Heart right ventricle (tissue), 16 donors: ENCODE measurements around the gene TECTA. TPM values are rescaled to one million over a fixed set of nuclear protein-coding genes. Genes with fewer than 3 reads are reported as not detected.

Source experiments
- ATAC-seq, 8 donors: fragments of 200-7000 bp; cut with Tn5 transposase; one replicate each; pipeline ENCODE4 v1.9.1; 2020; ENCODE audit warnings: mild to moderate bottlenecking in 8 of 8, moderate library complexity in 8 of 8, moderate number of reproducible peaks in 1 of 8
- DNase-seq, 2 donors: peaks; one replicate each; pipeline ENCODE4 v3.0.0-alpha.2; 2020
- H3K27ac ChIP-seq, 10 donors: fragments of 200-600 bp; sonication (generic) in 2 of 10; one replicate each; pipeline versions ENCODE4 v1.5.0 to v1.8.0; 2020 to 2022; ENCODE audit warnings: mild to moderate bottlenecking in 3 of 10
- H3K27me3 ChIP-seq, 7 donors: fragments of 200-600 bp; one replicate each; pipeline ENCODE4 v1.8.0; 2021 to 2022; ENCODE audit warnings: mild to moderate bottlenecking in 2 of 7
- H3K36me3 ChIP-seq, 9 donors: fragments of 200-600 bp; sonication (generic) in 1 of 9; one replicate each; pipeline versions ENCODE4 v1.5.0 to v1.8.0; 2020 to 2022; ENCODE audit warnings: mild to moderate bottlenecking in 2 of 9
- H3K4me1 ChIP-seq, 9 donors: fragments of 200-600 bp; sonication (generic) in 1 of 9; one replicate each; pipeline versions ENCODE4 v1.5.0 to v1.8.0; 2020 to 2022; ENCODE audit warnings: mild to moderate bottlenecking in 4 of 9
- H3K4me3 ChIP-seq, 10 donors: fragments of 200-600 bp; sonication (generic) in 2 of 10; one replicate each; pipeline versions ENCODE4 v1.5.0 to v1.8.0; 2020 to 2022; ENCODE audit warnings: mild to moderate bottlenecking in 7 of 10, moderate library complexity in 2 of 10
- H3K9me3 ChIP-seq, 11 donors: fragments of 200-600 bp in 10 of 11; sonication (generic) in 2 of 11; one replicate each; pipeline versions ENCODE4 v1.5.0 to v1.8.0; 2013 to 2022; ENCODE audit warnings: mild to moderate bottlenecking in 2 of 11, control low read depth in 1 of 11, moderate library complexity in 1 of 11
- WGBS, 2 donors: extraction: QIAGEN DNeasy Blood & Tissue Kit; methylation state at CpG; one replicate each; pipeline ENCODE4 v1.1.7; 2013; ENCODE audit warnings: inconsistent platforms in 1 of 2; 5-methylcytosine and 5-hydroxymethylcytosine counted together
- intact Hi-C, 10 donors: fragments of 100-400 bp; cut with DNase I; formaldehyde crosslinking; loops; one replicate each; pipeline versions ENCODE4 v1.11.1 to v1.14.2; 2022
- polyA plus RNA-seq, 2 donors: library from polyadenylated mRNA; stranded (reverse); fragments of 200-250 nt; gene quantifications; one replicate each; pipeline ENCODE4 v1.2.3, GENCODE V29; 2013
- total RNA-seq, 10 donors: library from RNA; stranded (reverse); fragmentation: NEBNext Ultra II Directional in 3 of 10; extraction: Animal tissue kit (Norgen Biotek cat#: 25700) in 3 of 10; gene quantifications; one replicate each; pipeline versions ENCODE4 v1.2.1 to v1.2.4, GENCODE V29; 2021 to 2023
- TF ChIP-seq, protein P1 (sequence below), 9 donors: fragments of 200-600 bp; sonication (generic) in 2 of 9; IDR thresholded peaks; one replicate each; pipeline versions ENCODE4 v1.5.0 to v1.8.0; 2021 to 2022; ENCODE audit warnings: antibody characterized with exemption in 9 of 9, mild to moderate bottlenecking in 5 of 9, moderate library complexity in 1 of 9
- donor health status: Arrhythmogenic right ventricular cardiomyopathy.
- donor health status: ischemic (EF 13 %, LVEDD 7.1; RV severe dilation, severe dysfunction).
- donor health status: healthy with polysubstance abuse.
- donor health status: DM: no; HTN: yes; CAD: no.
- donor health status: DM: no; HTN: no; CAD: no.
- donor health status: ischemic (EF 25% LVEDD 6.9; RV normal size, moderate dysfunction).
- donor health status: ischemic (EF 25% LVEDD 5.7; RV mildly dilated, moderate dysfunction).
- donor health status: healthy.
- donor health status: DM: yes; HTN: yes; CAD: no.
- donor health status: Ischemic cardiomyopathy.
- donor health status: ischemic (EF 35%, LVEDD 5.7; RV mildly dilated, moderate dysfunction).
- donor health status: nonischemic (EF 11% LVEDD 7.7; RV severe dilation, severe dysfunction).
- donor health status: DM: yes; HTN: yes; CAD: no.
- donor health status: PGD.
- donor health status: ischemic (EF 29% LVEDD 5.4; RV normal size, mild dysfunction).
- donor health status: nonischemic (EF 23%, LVEDD 6.1; RV moderate dilation, normal function).

TECTA gene
- total and polyA plus RNA-seq, 12 donors = 0.38 to 1.9 (median 1.1) TPM

DNA sequence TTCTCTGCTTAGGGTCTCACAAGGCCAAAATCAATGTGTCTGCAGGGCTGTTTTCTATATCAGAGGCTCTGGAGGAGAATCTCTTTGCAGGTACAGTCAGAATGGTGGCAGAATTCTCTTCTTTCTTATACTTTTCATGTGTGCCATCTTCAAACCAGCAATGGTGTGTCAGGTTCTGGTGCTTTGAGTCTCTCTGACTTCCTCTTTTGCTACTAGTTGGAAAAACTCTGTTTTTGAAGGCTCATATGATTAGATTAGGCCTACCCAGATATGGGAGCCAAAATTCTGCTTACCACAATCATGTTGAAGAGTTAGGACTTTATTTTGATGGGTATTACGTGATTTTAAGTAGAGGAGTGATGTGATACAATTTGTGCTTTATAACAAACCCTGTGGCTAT is 18.8 kb upstream of the TECTA start:
- DNase-seq (no peak), ATAC-seq (no peak)
- H3K27ac ChIP-seq = no peak overlapping the region
- TF ChIP-seq, protein P1, sequence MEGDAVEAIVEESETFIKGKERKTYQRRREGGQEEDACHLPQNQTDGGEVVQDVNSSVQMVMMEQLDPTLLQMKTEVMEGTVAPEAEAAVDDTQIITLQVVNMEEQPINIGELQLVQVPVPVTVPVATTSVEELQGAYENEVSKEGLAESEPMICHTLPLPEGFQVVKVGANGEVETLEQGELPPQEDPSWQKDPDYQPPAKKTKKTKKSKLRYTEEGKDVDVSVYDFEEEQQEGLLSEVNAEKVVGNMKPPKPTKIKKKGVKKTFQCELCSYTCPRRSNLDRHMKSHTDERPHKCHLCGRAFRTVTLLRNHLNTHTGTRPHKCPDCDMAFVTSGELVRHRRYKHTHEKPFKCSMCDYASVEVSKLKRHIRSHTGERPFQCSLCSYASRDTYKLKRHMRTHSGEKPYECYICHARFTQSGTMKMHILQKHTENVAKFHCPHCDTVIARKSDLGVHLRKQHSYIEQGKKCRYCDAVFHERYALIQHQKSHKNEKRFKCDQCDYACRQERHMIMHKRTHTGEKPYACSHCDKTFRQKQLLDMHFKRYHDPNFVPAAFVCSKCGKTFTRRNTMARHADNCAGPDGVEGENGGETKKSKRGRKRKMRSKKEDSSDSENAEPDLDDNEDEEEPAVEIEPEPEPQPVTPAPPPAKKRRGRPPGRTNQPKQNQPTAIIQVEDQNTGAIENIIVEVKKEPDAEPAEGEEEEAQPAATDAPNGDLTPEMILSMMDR (IDR thresholded peaks at IDR 0.05) = no peak
- H3K27me3 ChIP-seq = no peaks in the 10 kb centered on the region
- intact Hi-C loops = no loop called here
- H3K4me3 ChIP-seq = no peak overlapping the region
- H3K36me3 ChIP-seq = peaks cover 0 to 57% (median 0%) of the 10 kb centered on the region in 9 donors
- peaks cover 0 to 13% (median 0%) of the 10 kb centered on the region in 9 donors for H3K4me1 ChIP-seq
- no peaks in the 10 kb centered on the region for H3K9me3 ChIP-seq
- 94 to 97% methylated on average over 1 of the region's 1 CpG for WGBS, 2 donors

DNA sequence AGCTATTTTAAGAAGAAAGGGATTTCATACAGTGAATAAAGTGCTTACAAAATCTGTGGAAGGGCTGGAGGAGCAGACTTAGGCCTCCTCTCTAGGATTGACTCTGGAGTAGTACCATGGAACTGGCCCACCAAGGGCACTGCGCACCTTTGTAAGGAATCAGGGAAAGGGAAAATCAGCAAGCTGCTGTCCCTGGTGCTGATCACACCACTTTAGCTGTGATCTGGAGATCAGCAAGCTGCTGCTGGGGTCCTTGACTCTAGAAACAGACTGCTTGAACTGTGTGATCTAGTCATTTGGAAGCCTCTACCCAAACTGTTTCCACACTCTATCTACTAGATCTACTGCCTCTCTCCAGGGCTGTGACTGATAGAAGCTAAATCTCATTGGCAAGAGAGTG is 18.4 kb upstream of the TECTA start:
- Histone ChIP-seq H3K4me3 (no peak overlapping the region), H3K27ac (no peak overlapping the region), H3K9me3 (no peaks in the 10 kb centered on the region), H3K36me3 (peaks cover 0 to 61% (median 2%) of the 10 kb centered on the region in 9 donors), H3K4me1 (peaks cover 0 to 13% (median 0%) of the 10 kb centered on the region in 9 donors), H3K27me3 (no peaks in the 10 kb centered on the region)
- 88 to 100% methylated on average over 1 of the region's 1 CpG for WGBS, 2 donors
- intact Hi-C loops = no loop called here
- no peak for DNase-seq
- TF ChIP-seq, protein P1 (IDR thresholded peaks at IDR 0.05) = no peak
- no peak for ATAC-seq

DNA sequence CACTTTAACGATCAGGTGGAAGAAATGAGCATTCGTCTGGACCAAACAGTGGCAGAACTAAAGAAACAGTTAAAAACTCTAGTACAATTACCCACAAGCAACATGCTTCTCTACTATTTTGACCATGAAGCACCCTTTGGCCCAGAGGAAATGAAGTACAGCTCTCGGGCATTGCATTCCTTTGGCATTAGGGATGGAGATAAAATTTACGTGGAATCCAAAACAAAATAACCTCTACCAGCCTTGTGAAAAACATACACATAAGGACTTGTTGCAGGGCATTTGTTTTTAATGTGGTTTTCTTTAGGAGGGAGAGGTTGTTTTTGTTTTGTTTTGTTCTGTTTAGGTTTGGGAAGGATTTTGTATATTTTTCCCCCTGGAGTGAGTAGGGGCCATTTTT is 14.2 kb upstream of the TECTA start:
- no peak for DNase-seq
- ATAC-seq = no peak
- TF ChIP-seq, protein P1 (IDR thresholded peaks at IDR 0.05) = no peak
- H3K27ac ChIP-seq = no peak overlapping the region
- H3K36me3 ChIP-seq = peaks cover 0 to 49% (median 10%) of the 10 kb centered on the region in 9 donors
- peaks cover 0 to 13% (median 0%) of the 10 kb centered on the region in 9 donors for H3K4me1 ChIP-seq
- H3K4me3 ChIP-seq = no peak overlapping the region
- no peaks in the 10 kb centered on the region for H3K27me3 ChIP-seq
- intact Hi-C loops = no loop called here
- H3K9me3 ChIP-seq = no peaks in the 10 kb centered on the region
- 68 to 73% methylated on average over 4 of the region's 4 CpGs for WGBS, 2 donors

DNA sequence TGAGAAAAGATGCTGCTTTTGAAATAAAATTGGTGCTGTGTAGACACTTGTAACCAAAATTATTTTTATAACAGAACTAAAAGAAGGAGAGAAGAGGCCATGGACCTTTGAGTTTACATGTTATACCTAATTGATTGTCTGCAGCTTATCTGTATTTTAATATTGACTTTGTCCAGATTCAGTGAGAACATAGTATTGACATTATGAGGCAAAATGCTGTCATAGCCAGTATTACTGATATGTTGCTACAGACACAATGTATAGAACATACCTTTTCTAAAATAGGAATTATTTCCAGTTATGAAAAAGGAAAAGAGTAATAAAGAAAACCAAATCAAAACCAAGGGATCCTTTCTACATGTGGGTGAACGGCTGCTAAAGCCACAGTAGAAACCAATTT is 11.5 kb upstream of the TECTA start:
- H3K4me1 ChIP-seq = peaks cover 0 to 13% (median 0%) of the 10 kb centered on the region in 9 donors
- TF ChIP-seq, protein P1 (IDR thresholded peaks at IDR 0.05) = no peak

More for the DNA sequence above, 11.5 kb upstream of the TECTA start:
- H3K4me3 ChIP-seq = no peak overlapping the region
- no peaks in the 10 kb centered on the region for H3K9me3 ChIP-seq
- no peak overlapping the region for H3K27ac ChIP-seq
- DNase-seq (no peak), ATAC-seq (no peak)
- H3K27me3 ChIP-seq = no peaks in the 10 kb centered on the region
- 93 to 96% methylated on average over 1 of the region's 1 CpG for WGBS, 2 donors
- H3K36me3 ChIP-seq = peaks cover 0 to 47% (median 10%) of the 10 kb centered on the region in 9 donors
- intact Hi-C loops = no loop called here
